CD4-positive, alpha-beta T cell treated with Interleukin-12 subunit alpha and Interleukin-12 subunit beta, for 1 hour (primary cell): Measurements from ENCODE around the gene PLD1.
"Not testable (repeated sequence)": the region's sequence is repeated elsewhere in the genome, so short reads cannot be mapped to it uniquely, and the experiment has no call there.

Experiments used
- DNase-seq: peaks from one replicate; pipeline ENCODE4 v3.0.0-alpha.2; 2020

PLD1 gene

GRCh38 chr3:171604370-171604769 is 205.9 kb downstream of the PLD1 start:
- DNase-seq = no peak

GRCh38 chr3:171602072-171602471 is 208.2 kb downstream of the PLD1 start:
- DNase-seq = no peak

GRCh38 chr3:171600030-171600429 is 210.3 kb downstream of the PLD1 start:
- no peak for DNase-seq

GRCh38 chr3:171598990-171599389 is 211.3 kb downstream of the PLD1 start:
- DNase-seq = no peak

- no peak for DNase-seq
Measured at GRCh38 chr3:171592786-171593185, 217.5 kb downstream of the PLD1 start.

- no peak for DNase-seq
Measured at GRCh38 chr3:171591070-171591469, 219.2 kb downstream of the PLD1 start.

GRCh38 chr3:171586274-171586673 is 224.0 kb downstream of the PLD1 start:
- DNase-seq = no peak

GRCh38 chr3:171585039-171585438 is 225.2 kb downstream of the PLD1 start:
- DNase-seq = no peak

GRCh38 chr3:171584100-171584499 is 226.2 kb downstream of the PLD1 start:
- no peak for DNase-seq

GRCh38 chr3:171574556-171575240 is 235.6 kb downstream of the PLD1 start:
- no peak for DNase-seq

- no peak for DNase-seq
Measured at GRCh38 chr3:171569571-171570132, 240.6 kb downstream of the PLD1 start.

GRCh38 chr3:171568766-171569165 is 241.5 kb downstream of the PLD1 start:
- DNase-seq = no peak

- DNase-seq = peak; percentile 68
Measured at GRCh38 chr3:171566803-171567422, 243.4 kb downstream of the PLD1 start.

GRCh38 chr3:171565481-171566058 is 244.7 kb downstream of the PLD1 start:
- DNase-seq = no peak

- DNase-seq = no peak
Measured at GRCh38 chr3:171564748-171565480, 245.4 kb downstream of the PLD1 start.

- DNase-seq = no peak
Measured at GRCh38 chr3:171563298-171563697, 247.0 kb downstream of the PLD1 start.

GRCh38 chr3:171562459-171562858 is 247.8 kb downstream of the PLD1 start:
- DNase-seq = not testable (repeated sequence)

GRCh38 chr3:171561596-171562323 is 248.5 kb downstream of the PLD1 start:
- peak; percentile 16 for DNase-seq

- DNase-seq = no peak
Measured at GRCh38 chr3:171559586-171559985, 250.7 kb downstream of the PLD1 start.

- no peak for DNase-seq
Measured at GRCh38 chr3:171558188-171558696, 252.0 kb downstream of the PLD1 start.

- no peak for DNase-seq
Measured at GRCh38 chr3:171557173-171557572, 253.1 kb downstream of the PLD1 start.

- DNase-seq = no peak
Measured at GRCh38 chr3:171556574-171557145, 253.6 kb downstream of the PLD1 start.
